Vagina (tissue), 2 donors: Measurements from ENCODE around the gene ARHGEF35.
"Not testable (repeated sequence)": the region's sequence is repeated elsewhere in the genome, so short reads cannot be mapped to it uniquely, and the experiment has no call there.

Experiments
- CTCF ChIP-seq, 3 experiments: fragments of 450-650 bp in 2 of 3; fragments of 200-600 bp in 1 of 3; sonication (generic) in 1 of 3; IDR thresholded peaks; one replicate each; pipeline ENCODE4 v1.5.1; 2017 to 2019; ENCODE audit warnings: antibody characterized with exemption in 3 of 3, mild to moderate bottlenecking in 2 of 3, moderate library complexity in 2 of 3
- POLR2AphosphoS5 ChIP-seq, 2 donors: sonication (generic); formaldehyde crosslinking; IDR thresholded peaks; one replicate each; pipeline ENCODE4 v1.9.0; 2017; ENCODE audit warnings: antibody characterized with exemption in 2 of 2, mild to moderate bottlenecking in 2 of 2, low read depth in 1 of 2; ENCODE audit not compliant: insufficient read depth in 1 of 2

- TF ChIP-seq CTCF (IDR thresholded peaks at IDR 0.05); POLR2AphosphoS5 (IDR thresholded peaks at IDR 0.05; ENCODE audit: insufficient read depth in 1 of 2, low read depth in 1 of 2): not testable (repeated sequence)
Measured at GRCh38 chr7:144218581-144218980, 22.9 kb upstream of the ARHGEF35 start.
